Limb (tissue), 2 donors: ENCODE measurements around the gene UCP3.

Experiments
- DNase-seq, 2 donors: peaks; one replicate each; pipeline ENCODE4 v3.0.0-alpha.2; 2016; ENCODE audit errors: extremely low spot score in 2 of 2

The UCP3 gene

DNA sequence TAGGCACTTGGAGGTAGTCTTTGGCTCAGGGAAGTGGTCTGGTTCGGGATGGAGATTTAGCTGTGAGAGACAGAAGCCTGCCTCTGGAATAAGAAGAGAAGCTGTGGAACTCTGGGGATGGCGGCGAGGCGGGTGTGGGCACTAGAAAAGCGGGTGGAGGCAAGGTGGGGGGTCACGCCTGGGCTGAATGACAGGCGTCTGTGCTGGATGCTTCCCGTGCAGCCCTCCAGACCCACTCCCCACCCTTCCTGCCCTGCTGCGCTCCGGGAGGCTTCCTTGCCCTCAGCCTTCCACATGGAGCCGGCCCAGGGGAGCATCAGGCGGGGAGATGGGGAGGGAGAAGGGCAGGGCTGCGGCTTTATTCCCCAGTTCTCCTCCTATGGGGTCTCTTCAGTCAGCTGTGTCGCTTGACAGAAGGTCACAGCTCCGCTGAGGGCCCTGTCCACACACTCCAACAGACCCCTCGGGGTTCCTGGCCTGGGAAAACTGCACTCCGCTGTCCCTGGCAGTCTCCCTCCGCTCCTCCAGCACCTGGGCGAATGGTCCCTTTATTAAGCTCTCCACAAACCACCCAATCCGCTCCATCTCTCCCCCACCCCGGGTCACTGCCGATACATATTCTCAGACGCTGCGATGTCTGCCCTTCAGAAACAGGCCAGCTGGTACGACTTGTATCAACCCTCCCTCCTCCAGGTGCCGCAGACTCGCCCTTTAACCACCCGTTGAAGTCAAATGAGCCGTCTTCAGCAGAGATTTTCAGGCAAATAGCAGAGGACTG lies 51.8 kb downstream of the UCP3 start:
- no peak for DNase-seq

DNA sequence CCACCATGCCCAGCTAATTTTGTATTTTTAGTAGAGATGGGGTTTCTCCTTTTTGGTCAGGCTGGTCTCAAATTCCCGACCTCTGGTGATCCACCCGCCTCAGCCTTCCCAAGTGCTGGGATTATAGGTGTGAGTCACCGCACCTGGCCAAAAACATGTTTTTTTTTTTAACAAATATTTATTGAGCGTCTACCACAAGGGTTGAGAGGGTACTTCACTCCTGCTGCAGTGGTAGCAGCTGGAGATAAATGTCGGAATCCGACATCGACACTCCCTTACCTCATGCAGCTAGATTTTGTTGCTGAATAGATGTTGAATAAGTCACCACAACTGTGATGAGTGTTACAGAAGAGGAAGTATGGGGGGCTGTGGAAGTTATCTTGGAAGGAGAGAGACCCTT lies 57.1 kb downstream of the UCP3 start:
- DNase-seq = no peak

- DNase-seq = peak in 1 of 2 donors; percentile 60
Measured at GRCh38 chr11:73950869-73951710, 57.8 kb downstream of the UCP3 start, which contains the start of gene DNAJB13. Gene DNAJB13, plus strand, starts transcription at chr11:73951026. Its CDS starts 44 bp downstream, at chr11:73951070.
